ENCODE results near the gene ZNF827.

Gene ZNF827

DNA sequence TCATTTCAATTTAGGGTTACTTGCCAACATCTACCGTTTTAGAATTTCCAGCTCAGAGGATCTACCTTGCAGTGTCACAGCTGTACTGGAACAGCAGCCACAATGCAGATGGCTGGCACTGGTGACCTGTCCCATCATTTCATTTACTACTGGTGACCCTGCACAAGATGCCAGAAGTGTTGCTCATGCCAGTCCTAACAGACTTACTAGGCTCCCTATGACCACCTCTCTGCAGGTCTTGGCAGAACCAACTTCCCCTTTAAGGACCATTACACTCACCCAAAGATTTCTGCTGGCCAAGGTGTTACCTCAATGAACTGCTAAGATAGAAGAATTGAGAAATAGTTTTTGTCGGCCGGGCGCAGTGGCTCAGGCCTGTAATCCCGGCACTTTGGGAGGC is 151.8 kb downstream of the ZNF827 start:
- DNase-seq (ENCODE audit: insufficient read length, low spot score) (no peak), FAIRE-seq (no peak)
- TF ChIP-seq, protein P1, sequence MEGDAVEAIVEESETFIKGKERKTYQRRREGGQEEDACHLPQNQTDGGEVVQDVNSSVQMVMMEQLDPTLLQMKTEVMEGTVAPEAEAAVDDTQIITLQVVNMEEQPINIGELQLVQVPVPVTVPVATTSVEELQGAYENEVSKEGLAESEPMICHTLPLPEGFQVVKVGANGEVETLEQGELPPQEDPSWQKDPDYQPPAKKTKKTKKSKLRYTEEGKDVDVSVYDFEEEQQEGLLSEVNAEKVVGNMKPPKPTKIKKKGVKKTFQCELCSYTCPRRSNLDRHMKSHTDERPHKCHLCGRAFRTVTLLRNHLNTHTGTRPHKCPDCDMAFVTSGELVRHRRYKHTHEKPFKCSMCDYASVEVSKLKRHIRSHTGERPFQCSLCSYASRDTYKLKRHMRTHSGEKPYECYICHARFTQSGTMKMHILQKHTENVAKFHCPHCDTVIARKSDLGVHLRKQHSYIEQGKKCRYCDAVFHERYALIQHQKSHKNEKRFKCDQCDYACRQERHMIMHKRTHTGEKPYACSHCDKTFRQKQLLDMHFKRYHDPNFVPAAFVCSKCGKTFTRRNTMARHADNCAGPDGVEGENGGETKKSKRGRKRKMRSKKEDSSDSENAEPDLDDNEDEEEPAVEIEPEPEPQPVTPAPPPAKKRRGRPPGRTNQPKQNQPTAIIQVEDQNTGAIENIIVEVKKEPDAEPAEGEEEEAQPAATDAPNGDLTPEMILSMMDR (IDR thresholded peaks at IDR 0.05; ENCODE audit: insufficient read depth, missing control alignments): no peak

DNA sequence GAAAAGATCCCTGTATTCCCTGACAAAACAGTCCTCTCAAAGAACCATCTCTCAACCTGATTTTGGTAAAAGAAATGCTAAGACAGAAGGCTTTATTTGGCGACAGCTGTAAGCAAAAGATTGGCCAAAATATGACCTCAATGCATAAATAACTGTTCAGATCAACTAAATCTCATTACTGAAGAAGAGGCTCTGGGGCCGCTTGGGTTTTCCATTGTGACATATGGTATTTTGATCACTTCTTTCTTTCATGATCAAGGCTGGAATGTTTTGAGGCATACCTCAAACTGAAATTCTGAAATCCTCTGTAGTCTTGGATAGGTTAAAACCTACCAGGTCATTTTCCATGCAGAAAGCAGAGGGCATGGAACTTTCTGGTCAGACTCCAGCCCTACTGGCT is 152.4 kb downstream of the ZNF827 start:
- DNase-seq (ENCODE audit: insufficient read length, low spot score) (no peak), FAIRE-seq (peak; percentile 21)
- TF ChIP-seq, protein P1 (IDR thresholded peaks at IDR 0.05; ENCODE audit: insufficient read depth, missing control alignments): no peak

DNA sequence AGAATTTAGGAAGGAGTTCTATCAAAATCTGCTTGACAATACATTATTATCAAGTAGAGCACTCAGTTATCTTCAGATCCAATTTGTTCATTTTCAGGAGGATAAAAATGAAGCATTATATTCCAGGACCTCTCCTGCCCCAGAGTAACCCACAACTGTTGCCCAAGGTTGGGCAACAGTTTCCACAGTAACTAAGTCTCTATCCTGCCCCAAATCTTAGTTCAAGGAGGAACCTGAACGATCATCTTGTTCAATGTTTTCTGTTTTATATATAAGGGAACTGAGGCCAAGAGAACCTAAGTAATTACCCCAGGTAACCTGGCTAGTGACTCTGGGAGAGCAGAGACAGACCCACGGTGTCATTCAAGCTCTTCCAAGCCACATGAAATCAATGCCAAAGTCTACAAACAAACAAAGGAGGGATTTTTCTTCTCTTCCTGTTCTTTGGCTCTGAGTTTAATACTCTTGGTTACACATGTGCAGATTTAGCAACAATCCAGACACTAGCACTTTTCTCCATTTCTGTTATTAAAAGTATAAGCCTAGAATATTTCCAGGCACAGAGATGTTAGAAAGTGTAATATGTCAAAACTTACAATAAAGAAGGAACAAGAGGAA is 153.1 kb downstream of the ZNF827 start:
- TF ChIP-seq, protein P1 (IDR thresholded peaks at IDR 0.05; ENCODE audit: insufficient read depth, missing control alignments): no peak
- FAIRE-seq: no peak
- DNase-seq (ENCODE audit: insufficient read length, low spot score): no peak

DNA sequence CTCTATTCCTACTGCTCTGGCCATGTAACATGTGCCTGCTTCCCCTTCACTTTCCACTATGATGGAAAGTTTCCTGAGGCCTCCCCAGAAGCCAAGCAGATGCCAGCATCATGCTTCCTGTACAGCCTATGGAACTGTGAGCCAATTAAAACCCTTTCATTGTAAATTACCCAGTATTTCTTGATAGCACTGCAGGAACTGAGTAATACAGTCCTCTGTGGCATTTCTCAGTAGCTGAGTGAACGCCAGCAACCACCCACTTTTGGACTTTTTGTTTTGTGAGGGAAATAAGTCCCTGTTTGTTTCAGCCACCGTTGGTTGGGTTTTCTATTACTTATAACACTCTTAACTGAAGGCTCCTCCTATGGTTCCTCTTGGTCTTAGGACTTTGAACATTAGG is 154.6 kb downstream of the ZNF827 start:
- DNase-seq (ENCODE audit: insufficient read length, low spot score): no peak
- FAIRE-seq: no peak
- TF ChIP-seq, protein P1 (IDR thresholded peaks at IDR 0.05; ENCODE audit: insufficient read depth, missing control alignments): no peak

DNA sequence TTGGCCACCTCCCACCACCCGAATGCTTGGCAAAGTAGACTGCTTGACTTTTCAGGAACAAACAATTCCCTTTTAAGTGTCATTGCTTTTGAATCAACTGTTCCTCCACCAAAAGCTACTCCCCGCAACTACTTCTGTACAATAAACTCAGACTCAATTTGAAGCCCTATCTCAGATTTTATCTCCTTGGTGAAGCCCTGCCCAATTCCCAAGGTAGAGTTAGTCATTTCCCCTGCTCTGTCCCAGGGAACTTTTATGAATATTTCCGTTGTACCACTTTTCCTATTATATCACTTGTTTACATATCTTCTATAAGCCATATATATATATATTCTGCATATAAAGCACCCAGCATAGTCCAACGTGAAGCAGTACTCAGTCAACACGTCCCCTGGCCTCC is 155.9 kb downstream of the ZNF827 start:
- no peak for DNase-seq (ENCODE audit: insufficient read length, low spot score)

DNA sequence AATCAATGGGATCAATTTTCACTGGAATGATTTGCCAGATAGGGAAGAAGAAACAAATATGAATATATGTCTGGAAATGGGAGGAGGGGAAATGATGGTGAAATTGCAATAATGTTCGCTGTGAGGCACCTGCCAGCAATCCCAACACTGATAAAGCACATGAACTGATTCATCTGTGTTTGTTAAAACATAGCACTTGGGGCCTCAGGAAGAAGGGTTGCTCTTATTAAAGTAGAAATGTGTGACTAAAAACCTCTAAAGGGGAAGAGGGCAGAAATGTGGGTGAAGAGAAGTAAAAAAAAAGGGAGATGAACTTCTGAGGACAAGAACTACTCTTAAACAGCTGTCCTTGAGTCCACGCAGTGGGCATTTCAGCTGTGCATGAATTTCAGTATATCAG is 157.3 kb downstream of the ZNF827 start:
- DNase-seq (ENCODE audit: insufficient read length, low spot score) (no peak), FAIRE-seq (no peak)
- TF ChIP-seq, protein P1 (IDR thresholded peaks at IDR 0.05; ENCODE audit: insufficient read depth, missing control alignments): no peak

More for the DNA sequence above, 155.9 kb downstream of the ZNF827 start:
- FAIRE-seq: no peak
- TF ChIP-seq, protein P1 (IDR thresholded peaks at IDR 0.05; ENCODE audit: insufficient read depth, missing control alignments): no peak

DNA sequence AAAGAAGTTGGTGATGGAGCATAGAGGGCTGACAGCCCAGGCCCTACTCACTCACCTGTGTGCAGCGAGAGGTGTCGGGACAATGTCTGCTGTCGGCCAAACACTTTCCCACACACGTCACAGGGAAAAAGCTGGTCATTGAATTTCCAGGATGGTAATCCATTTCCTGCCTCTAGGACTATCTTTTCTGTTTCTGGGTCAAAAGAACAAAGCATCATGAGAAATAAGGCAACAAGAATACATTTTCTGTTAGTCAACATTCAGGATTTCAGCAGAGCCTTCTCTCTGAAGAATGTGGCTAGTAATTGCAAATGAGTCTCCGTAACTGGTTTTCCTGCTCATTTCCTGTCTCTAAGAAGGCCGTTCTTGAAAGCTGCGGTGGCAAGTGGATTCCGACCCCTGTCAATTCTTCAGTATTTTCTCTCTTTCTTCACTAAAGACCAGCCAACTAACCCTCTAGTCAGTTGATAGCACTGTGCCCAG is 159.3 kb downstream of the ZNF827 start:
- TF ChIP-seq, protein P1 (IDR thresholded peaks at IDR 0.05; ENCODE audit: insufficient read depth, missing control alignments): no peak
- no peak for DNase-seq (ENCODE audit: insufficient read length, low spot score)
- FAIRE-seq: no peak

Data from D721Med (cell line).